GM18867 (cell line): ENCODE measurements around the gene NDC80.
"Not testable (repeated sequence)": the region's sequence is repeated elsewhere in the genome, so short reads cannot be mapped to it uniquely, and the experiment has no call there.

Source experiments
- ATAC-seq: cut with Tn5 transposase; IDR thresholded peaks from one replicate; pipeline ENCODE4 v1.9.1; 2021; ENCODE audit warnings: mild to moderate bottlenecking, moderate library complexity; ENCODE audit not compliant: unreplicated experiment

The NDC80 gene

DNA sequence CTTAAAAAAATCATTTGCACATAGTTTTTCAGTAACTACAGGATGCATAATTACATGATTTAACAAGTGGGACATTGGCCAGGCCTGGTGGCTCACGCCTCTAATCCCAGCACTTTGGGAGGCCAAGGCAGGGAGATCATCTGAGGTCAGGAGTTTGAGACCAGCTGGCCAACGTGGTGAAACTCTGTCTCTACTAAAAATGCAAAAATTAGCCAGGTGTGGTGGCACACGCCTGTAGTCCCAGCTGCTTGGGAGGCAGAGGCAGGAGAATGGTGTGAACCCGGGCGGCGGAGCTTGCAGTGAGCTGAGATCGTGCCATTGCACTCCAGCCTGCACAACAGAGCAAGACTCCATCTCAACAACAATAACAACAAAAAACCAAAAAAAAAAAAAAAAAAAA is 90.9 kb downstream of the NDC80 start:
- ATAC-seq = not testable (repeated sequence)

DNA sequence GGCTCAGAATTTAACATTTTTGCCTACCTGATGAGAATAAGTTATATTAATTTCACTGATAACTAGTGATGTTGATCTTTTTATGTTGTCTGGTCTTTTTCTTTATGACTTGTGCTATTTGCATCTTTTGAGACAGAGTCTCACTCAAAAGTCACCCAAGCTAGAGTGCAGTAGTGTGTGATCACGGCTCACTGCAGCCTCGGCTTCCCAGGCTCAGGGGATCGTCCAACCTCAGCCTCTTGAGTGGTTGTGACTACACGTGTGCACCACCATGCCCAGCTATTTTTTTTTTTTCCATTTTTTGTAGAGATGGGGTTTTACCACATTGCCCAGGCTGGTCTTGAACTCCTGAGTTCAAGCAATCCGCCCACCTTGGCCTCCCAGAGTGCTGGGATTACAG is 91.6 kb downstream of the NDC80 start:
- ATAC-seq = no peak
